Measurements from ENCODE around the gene TUBG1. TPM values are rescaled to one million over a fixed set of nuclear protein-coding genes. Genes with fewer than 3 reads are reported as not detected.

The TUBG1 gene
- total RNA-seq (2014; rRNA removed; shearing (Covaris generic)), result 51.4 and 102 TPM in 2 replicates

- in situ Hi-C loops (cut with HindIII; ENCODE audit: low sequenced_read_pairs), result loop anchor here (5.0 kb wide), 1 partner anchor 58 kb away; no protein-coding TSS in a partner anchor
- DNase-seq (ENCODE audit: low spot score), result peak; percentile 99
Observed at GRCh38 chr17:42609182-42609813, at the start of gene TUBG1, which contains the start of gene RETREG3. Gene TUBG1, plus strand, starts transcription at chr17:42609683. Its CDS starts 55 bp downstream, at chr17:42609738. Gene RETREG3, minus strand, starts transcription at chr17:42609374. Its CDS starts 50 bp downstream, at chr17:42609324.

- in situ Hi-C loops (cut with HindIII; ENCODE audit: low sequenced_read_pairs), result no loop called here
- DNase-seq (ENCODE audit: low spot score), result no peak
Observed at GRCh38 chr17:42560246-42560645, 49.2 kb upstream of the TUBG1 start.

GRCh38 chr17:42561897-42562387 lies 47.5 kb upstream of the TUBG1 start, which contains the start of gene COASY:
Gene COASY, plus strand, starts transcription at chr17:42562148. Its CDS starts 475 bp downstream, at chr17:42562623.
- DNase-seq (ENCODE audit: low spot score), result peak; percentile 96
- in situ Hi-C loops (cut with HindIII; ENCODE audit: low sequenced_read_pairs), result no loop called here

GRCh38 chr17:42562388-42563142 lies 46.9 kb upstream of the TUBG1 start:
- no peak for DNase-seq (ENCODE audit: low spot score)
- in situ Hi-C loops (cut with HindIII; ENCODE audit: low sequenced_read_pairs), result no loop called here

- no peak for DNase-seq (ENCODE audit: low spot score)
- in situ Hi-C loops (cut with HindIII; ENCODE audit: low sequenced_read_pairs), result no loop called here
Observed at GRCh38 chr17:42563143-42563509, 46.4 kb upstream of the TUBG1 start.

- DNase-seq (ENCODE audit: low spot score), result no peak
- in situ Hi-C loops (cut with HindIII; ENCODE audit: low sequenced_read_pairs), result no loop called here
Observed at GRCh38 chr17:42563543-42563942, 45.9 kb upstream of the TUBG1 start.

GRCh38 chr17:42563950-42564349 lies 45.5 kb upstream of the TUBG1 start:
- in situ Hi-C loops (cut with HindIII; ENCODE audit: low sequenced_read_pairs), result no loop called here
- no peak for DNase-seq (ENCODE audit: low spot score)

- in situ Hi-C loops (cut with HindIII; ENCODE audit: low sequenced_read_pairs), result no loop called here
Observed at GRCh38 chr17:42564815-42565522, 44.5 kb upstream of the TUBG1 start.

GRCh38 chr17:42565523-42566214 lies 43.8 kb upstream of the TUBG1 start:
- no peak for DNase-seq (ENCODE audit: low spot score)

More at GRCh38 chr17:42564815-42565522, 44.5 kb upstream of the TUBG1 start:
- DNase-seq (ENCODE audit: low spot score), result no peak

GRCh38 chr17:42566215-42566882 lies 43.1 kb upstream of the TUBG1 start:
- in situ Hi-C loops (cut with HindIII; ENCODE audit: low sequenced_read_pairs), result no loop called here
- DNase-seq (ENCODE audit: low spot score), result no peak

More at GRCh38 chr17:42565523-42566214, 43.8 kb upstream of the TUBG1 start:
- in situ Hi-C loops (cut with HindIII; ENCODE audit: low sequenced_read_pairs), result no loop called here

- in situ Hi-C loops (cut with HindIII; ENCODE audit: low sequenced_read_pairs), result no loop called here
- peak; percentile 86 for DNase-seq (ENCODE audit: low spot score)
Observed at GRCh38 chr17:42566883-42567573, 42.5 kb upstream of the TUBG1 start, which contains the start of gene MLX. Gene MLX, plus strand, starts transcription at chr17:42567100. Its CDS starts 25 bp downstream, at chr17:42567125.

- DNase-seq (ENCODE audit: low spot score), result no peak
- in situ Hi-C loops (cut with HindIII; ENCODE audit: low sequenced_read_pairs), result no loop called here
Observed at GRCh38 chr17:42568341-42569111, 41.0 kb upstream of the TUBG1 start.

GRCh38 chr17:42571435-42572225 lies 37.9 kb upstream of the TUBG1 start:
- no peak for DNase-seq (ENCODE audit: low spot score)
- in situ Hi-C loops (cut with HindIII; ENCODE audit: low sequenced_read_pairs), result no loop called here

GRCh38 chr17:42573095-42573494 lies 36.4 kb upstream of the TUBG1 start:
- DNase-seq (ENCODE audit: low spot score), result no peak
- in situ Hi-C loops (cut with HindIII; ENCODE audit: low sequenced_read_pairs), result no loop called here

GRCh38 chr17:42574463-42574862 lies 35.0 kb upstream of the TUBG1 start:
- DNase-seq (ENCODE audit: low spot score), result no peak
- in situ Hi-C loops (cut with HindIII; ENCODE audit: low sequenced_read_pairs), result no loop called here

- no peak for DNase-seq (ENCODE audit: low spot score)
- in situ Hi-C loops (cut with HindIII; ENCODE audit: low sequenced_read_pairs), result no loop called here
Observed at GRCh38 chr17:42577140-42577531, 32.3 kb upstream of the TUBG1 start.
